HepG2 (cell line): Measurements from ENCODE around the gene SLC16A11. TPM values are rescaled to one million over a fixed set of nuclear protein-coding genes. Genes with fewer than 3 reads are reported as not detected.

Experiments
- EED ChIP-seq: sonication (generic); formaldehyde crosslinking; IDR thresholded peaks from 2 replicates; pipeline ENCODE4 v1.5.0; 2020; ENCODE audit warnings: mild to moderate bottlenecking, missing genetic modification reagents
- GATAD1 ChIP-seq: IDR thresholded peaks from 2 replicates; pipeline ENCODE4 v1.6.1; 2016; ENCODE audit warnings: missing genetic modification reagents, missing compliant biosample characterization
- HNF4G ChIP-seq, 2 experiments: sonication (generic) in 1 of 2; formaldehyde crosslinking in 1 of 2; IDR thresholded peaks; 2 replicates each; pipeline versions ENCODE4 v1.4.0 to v1.6.1; 2011 to 2020; ENCODE audit warnings: borderline replicate concordance in 2 of 2, low read depth in 2 of 2, mild to moderate bottlenecking in 2 of 2, low read length in 1 of 2, missing genetic modification reagents in 1 of 2, moderate library complexity in 1 of 2
- HOXA5 ChIP-seq: sonication (generic); formaldehyde crosslinking; IDR thresholded peaks from 2 replicates; pipeline ENCODE4 v1.4.0; 2020; ENCODE audit warnings: missing genetic modification reagents
- IKZF1 ChIP-seq: fragments of 450-650 bp; IDR thresholded peaks from 2 replicates; pipeline ENCODE4 v1.7.1; 2016
- KDM2A ChIP-seq: sonication (generic); formaldehyde crosslinking; IDR thresholded peaks from 2 replicates; pipeline ENCODE4 v1.4.0; 2020; ENCODE audit warnings: low read depth, missing genetic modification reagents, borderline replicate concordance
- MATR3 ChIP-seq: sonication (generic); formaldehyde crosslinking; IDR thresholded peaks from 2 replicates; pipeline ENCODE4 v1.4.0; 2020; ENCODE audit warnings: missing genetic modification reagents
- MTA1 ChIP-seq: sonication (generic); formaldehyde crosslinking; IDR thresholded peaks from 2 replicates; pipeline ENCODE4 v1.4.0; 2020; ENCODE audit warnings: missing genetic modification reagents, mild to moderate bottlenecking, borderline replicate concordance
- NFATC3 ChIP-seq: sonication (generic); formaldehyde crosslinking; IDR thresholded peaks from 2 replicates; pipeline ENCODE4 v1.5.1; 2020; ENCODE audit warnings: mild to moderate bottlenecking, missing genetic modification reagents
- ONECUT2 ChIP-seq: sonication (generic); formaldehyde crosslinking; IDR thresholded peaks from 2 replicates; pipeline ENCODE4 v1.4.0; 2020; ENCODE audit warnings: missing genetic modification reagents
- PAF1 ChIP-seq: IDR thresholded peaks from 2 replicates; pipeline ENCODE4 v1.6.1; 2016; ENCODE audit warnings: missing genetic modification reagents, missing compliant biosample characterization
- RBM39 ChIP-seq: fragments of 200-400 bp; formaldehyde crosslinking; IDR thresholded peaks from one replicate; pipeline ENCODE4 v1.6.1; 2018; ENCODE audit warnings: antibody characterized with exemption, mild to moderate bottlenecking, low read depth, low read length; ENCODE audit not compliant: poor library complexity, severe bottlenecking
- RFX5 ChIP-seq: IDR thresholded peaks from 2 replicates; pipeline ENCODE4 v1.6.1; 2011; ENCODE audit warnings: low read depth, low read length, improper control_type of control experiment
- SKI ChIP-seq: fragments of 450-650 bp; IDR thresholded peaks from one replicate; pipeline ENCODE4 v1.6.1; 2018; ENCODE audit warnings: mild to moderate bottlenecking; ENCODE audit not compliant: partially characterized antibody
- SMYD3 ChIP-seq: sonication (generic); formaldehyde crosslinking; IDR thresholded peaks from 2 replicates; pipeline ENCODE4 v1.8.1; 2023; ENCODE audit warnings: mild to moderate bottlenecking, missing genetic modification reagents
- SP2 ChIP-seq: sonication (generic); formaldehyde crosslinking; IDR thresholded peaks from 2 replicates; pipeline ENCODE4 v1.5.1; 2020; ENCODE audit warnings: mild to moderate bottlenecking, missing genetic modification reagents
- TARDBP ChIP-seq: sonication (generic); formaldehyde crosslinking; IDR thresholded peaks from 2 replicates; pipeline ENCODE4 v1.8.0; 2022; ENCODE audit warnings: mild to moderate bottlenecking, missing genetic modification reagents
- UBTF ChIP-seq: sonication (generic); formaldehyde crosslinking; IDR thresholded peaks from 2 replicates; pipeline ENCODE4 v1.4.0; 2020; ENCODE audit warnings: mild to moderate bottlenecking, missing genetic modification reagents
- ZBTB3 ChIP-seq: sonication (generic); formaldehyde crosslinking; IDR thresholded peaks from 2 replicates; pipeline ENCODE4 v1.4.0; 2020; ENCODE audit warnings: low read depth, mild to moderate bottlenecking, moderate library complexity, missing genetic modification reagents, borderline replicate concordance
- ZNF264 ChIP-seq: sonication (generic); formaldehyde crosslinking; IDR thresholded peaks from 2 replicates; pipeline ENCODE4 v1.4.0; 2020; ENCODE audit warnings: missing genetic modification reagents
- ZNF274 ChIP-seq: sonication (generic); formaldehyde crosslinking; IDR thresholded peaks from 2 replicates; pipeline ENCODE4 v1.5.1; 2020; ENCODE audit warnings: mild to moderate bottlenecking, missing genetic modification reagents
- ZNF30 ChIP-seq: sonication (generic); formaldehyde crosslinking; IDR thresholded peaks from 2 replicates; pipeline ENCODE4 v1.5.0; 2020; ENCODE audit warnings: mild to moderate bottlenecking, missing genetic modification reagents
- ZNF589 ChIP-seq: sonication (generic); formaldehyde crosslinking; conservative IDR thresholded peaks from 2 replicates; pipeline ENCODE4 v1.8.0; 2022; ENCODE audit warnings: mild to moderate bottlenecking, moderate library complexity, missing genetic modification reagents
- ZSCAN12 ChIP-seq: sonication (generic); formaldehyde crosslinking; IDR thresholded peaks from 2 replicates; pipeline ENCODE4 v1.9.0; 2021; ENCODE audit warnings: mild to moderate bottlenecking, missing genetic modification reagents
- ZSCAN31 ChIP-seq: sonication (generic); formaldehyde crosslinking; IDR thresholded peaks from 2 replicates; pipeline ENCODE4 v1.5.0; 2020; ENCODE audit warnings: low read depth, mild to moderate bottlenecking, missing genetic modification reagents
- polyA plus RNA-seq, 8 experiments: library from polyadenylated mRNA; depleted of rRNA in 3 of 8; stranded (reverse) in 7 of 8; unstranded in 1 of 8; fragments of >200 nt; fragmentation: Illumina TruSeq in 4 of 8; extraction: Trizol in 4 of 8; gene quantifications; 2 replicates each; pipeline versions ENCODE4 v1.2.1 to v1.2.3, GENCODE V29; 2011 to 2016; ENCODE audit warnings: low read depth in 4 of 8, missing spikeins in 1 of 8, mixed read lengths in 1 of 8; ENCODE audit not compliant: insufficient read depth in 1 of 8
- total RNA-seq, 5 experiments: library from RNA; depleted of rRNA; stranded (reverse); fragments of >200 nt; fragmentation: Illumina TruSeq; extraction: Trizol; gene quantifications; 2 replicates each; pipeline ENCODE4 v1.2.3, GENCODE V29; 2016; ENCODE audit warnings: low read depth in 1 of 5

Gene SLC16A11
- total and polyA plus RNA-seq, 2 of the 13 experiments (the other 11 are each of a cell fraction or from before 2014, with no cell fraction given): not detected

GRCh38 chr17:7014261-7014994 is 29.5 kb downstream of the SLC16A11 start (continued):
- no peak for TF ChIP-seq ZBTB3 (CRISPR knock-in tag)
- no peak for TF ChIP-seq ZNF264 (CRISPR knock-in tag)
- TF ChIP-seq SMYD3 (CRISPR knock-in tag): 0 out of 2 replicates have a peak, but pooled peaks have one; percentile 54
- peak; percentile 89 for TF ChIP-seq RBM39
- no peak for TF ChIP-seq PAF1 (CRISPR knock-in tag)
- peak; percentile 86 for TF ChIP-seq GATAD1
- no peak for TF ChIP-seq MATR3 (CRISPR knock-in tag)
- TF ChIP-seq SKI: peak; percentile 78
- TF ChIP-seq ZNF589 (CRISPR knock-in tag): 0 out of 2 replicates have a peak, but pooled peaks have one; percentile 57
- TF ChIP-seq NFATC3: no peak
- 0 out of 2 replicates have a peak, but pooled peaks have one; percentile 72 for TF ChIP-seq ZSCAN31 (CRISPR knock-in tag)
- no peak; the same call in 1 of the 2 replicates for TF ChIP-seq TARDBP (CRISPR knock-in tag)
- peak; percentile 99 for TF ChIP-seq KDM2A (CRISPR knock-in tag)
- no peak for TF ChIP-seq ZNF274 (CRISPR knock-in tag)
- 0 out of 2 replicates have a peak, but pooled peaks have one; percentile 27 for TF ChIP-seq RFX5
- TF ChIP-seq ZSCAN12 (CRISPR knock-in tag): no peak
- TF ChIP-seq HOXA5: peak; percentile 73; the same call in 1 of the 2 replicates
- no peak for TF ChIP-seq EED (CRISPR knock-in tag)
- peak; percentile 72; the same call in 1 of the 2 replicates for TF ChIP-seq MTA1
- peak; percentile 91 for TF ChIP-seq SP2 (CRISPR knock-in tag)
- TF ChIP-seq ONECUT2 (CRISPR knock-in tag): peak; percentile 57; the same call in 1 of the 2 replicates
- TF ChIP-seq ZNF30 (CRISPR knock-in tag): no peak
- TF ChIP-seq IKZF1: no peak
- TF ChIP-seq UBTF (CRISPR knock-in tag): peak; percentile 72
- no peak for TF ChIP-seq HNF4G (IDR thresholded peaks at IDR 0.05; ENCODE audit: borderline replicate concordance, low read depth, low read length)
- 0 out of 2 replicates have a peak, but pooled peaks have one; percentile 33 for TF ChIP-seq HNF4G (CRISPR knock-in tag; IDR thresholded peaks at IDR 0.05; ENCODE audit: borderline replicate concordance, low read depth)
